WTC11 (cell line): ENCODE results near the gene MED13.

Experiments used
- CREM ChIP-seq: sonication (generic); formaldehyde crosslinking; IDR thresholded peaks from 2 replicates; pipeline ENCODE4 v1.8.1; 2022; ENCODE audit warnings: mild to moderate bottlenecking, missing genetic modification reagents, moderate library complexity
- CTCF ChIP-seq: fragments of 200-600 bp; IDR thresholded peaks from 2 replicates; pipeline ENCODE4 v1.8.0; 2022; ENCODE audit warnings: antibody characterized with exemption
- MAX ChIP-seq: sonication (generic); formaldehyde crosslinking; IDR thresholded peaks from 2 replicates; pipeline ENCODE4 v1.8.0; 2022; ENCODE audit warnings: mild to moderate bottlenecking, missing genetic modification reagents
- NFYB ChIP-seq: sonication (generic); formaldehyde crosslinking; conservative IDR thresholded peaks from 2 replicates; pipeline ENCODE4 v1.8.0; 2022; ENCODE audit warnings: low read depth, missing genetic modification reagents
- NR3C1 ChIP-seq: sonication (generic); formaldehyde crosslinking; conservative IDR thresholded peaks from 2 replicates; pipeline ENCODE4 v1.8.1; 2023; ENCODE audit warnings: low read depth, mild to moderate bottlenecking, missing genetic modification reagents
- PREB ChIP-seq: sonication (generic); formaldehyde crosslinking; IDR thresholded peaks from 2 replicates; pipeline ENCODE4 v1.8.1; 2022; ENCODE audit warnings: mild to moderate bottlenecking, missing genetic modification reagents, moderate library complexity, borderline replicate concordance
- RELA ChIP-seq: sonication (generic); formaldehyde crosslinking; IDR thresholded peaks from 2 replicates; pipeline ENCODE4 v1.8.1; 2022; ENCODE audit warnings: missing genetic modification reagents, mild to moderate bottlenecking, borderline replicate concordance
- SP1 ChIP-seq: sonication (generic); formaldehyde crosslinking; conservative IDR thresholded peaks from 2 replicates; pipeline ENCODE4 v1.8.1; 2022; ENCODE audit warnings: missing genetic modification reagents
- ZNF138 ChIP-seq: sonication (generic); formaldehyde crosslinking; conservative IDR thresholded peaks from 2 replicates; pipeline ENCODE4 v1.8.1; 2022; ENCODE audit warnings: mild to moderate bottlenecking, moderate library complexity, missing genetic modification reagents
- ZNF263 ChIP-seq: sonication (generic); formaldehyde crosslinking; IDR thresholded peaks from 2 replicates; pipeline ENCODE4 v1.8.1; 2022; ENCODE audit warnings: low read depth, mild to moderate bottlenecking, moderate library complexity, missing genetic modification reagents
- ZNF425 ChIP-seq: fragments of 250-450 bp; sonication (Bioruptor Pico); conservative IDR thresholded peaks from 2 replicates; pipeline ENCODE4 v1.9.0; 2021; ENCODE audit warnings: mild to moderate bottlenecking
- ZNF532 ChIP-seq: fragments of 250-450 bp; sonication (Bioruptor Pico); IDR thresholded peaks from 2 replicates; pipeline ENCODE4 v1.9.0; 2021; ENCODE audit warnings: mild to moderate bottlenecking, borderline replicate concordance

GRCh38 chr17:62109924-62110323 is 44.8 kb upstream of the MED13 start:
- TF ChIP-seq CTCF (no peak), NFYB (CRISPR knock-in tag) (no peak), MAX (no peak), ZNF263 (no peak), RELA (CRISPR knock-in tag) (no peak), CREM (CRISPR knock-in tag) (no peak), SP1 (CRISPR knock-in tag) (no peak), PREB (CRISPR knock-in tag) (no peak), ZNF425 (CRISPR knock-in tag) (no peak), NR3C1 (CRISPR knock-in tag) (no peak), ZNF138 (CRISPR knock-in tag) (no peak), ZNF532 (no peak)
